Nephron progenitor cell (in vitro differentiated cells): ENCODE measurements around the gene NCAM1.

Experiments
- DNase-seq: peaks from one replicate; pipeline ENCODE4 v3.0.0; 2021
- H3K27ac Mint-ChIP-seq: 2 replicates; pipeline ENCODE4 v1.8.0; 2021; ENCODE audit warnings: mild to moderate bottlenecking, moderate library complexity, mixed read lengths
- H3K27me3 Mint-ChIP-seq: 2 replicates; pipeline ENCODE4 v1.8.0; 2021; ENCODE audit warnings: mild to moderate bottlenecking, low read depth, mixed read lengths; ENCODE audit not compliant: poor library complexity
- H3K36me3 Mint-ChIP-seq: 2 replicates; pipeline ENCODE4 v1.8.0; 2021; ENCODE audit warnings: low read depth, mixed read lengths
- H3K4me1 Mint-ChIP-seq: 2 replicates; pipeline ENCODE4 v1.8.0; 2021; ENCODE audit warnings: mixed read lengths
- H3K4me3 Mint-ChIP-seq: 2 replicates; pipeline ENCODE4 v1.8.0; 2021; ENCODE audit warnings: mild to moderate bottlenecking, moderate library complexity, mixed read lengths
- H3K9me3 Mint-ChIP-seq: 2 replicates; pipeline ENCODE4 v1.8.0; 2021; ENCODE audit warnings: mild to moderate bottlenecking, moderate library complexity, mixed read lengths
- CTCF ChIP-seq: fragments of 200-600 bp; sonication (generic); IDR thresholded peaks from 2 replicates; pipeline ENCODE4 v1.5.0; 2021; ENCODE audit warnings: antibody characterized with exemption

The NCAM1 gene

GRCh38 chr11:113077379-113077778 lies 116.2 kb downstream of the NCAM1 start:
- Mint-ChIP-seq H3K27ac (no peak overlapping the region), H3K4me3 (no peak overlapping the region), H3K27me3 (no peaks in the 10 kb centered on the region), H3K36me3 (peaks cover 43% of the 10 kb centered on the region), H3K4me1 (peaks cover 8% of the 10 kb centered on the region), H3K9me3 (no peaks in the 10 kb centered on the region)
- DNase-seq, result no peak
- no peak for TF ChIP-seq CTCF

- no peak for TF ChIP-seq CTCF
- Mint-ChIP-seq H3K4me3 (no peak overlapping the region), H3K27ac (no peak overlapping the region), H3K36me3 (peaks cover 40% of the 10 kb centered on the region), H3K4me1 (peaks cover 54% of the 10 kb centered on the region), H3K9me3 (no peaks in the 10 kb centered on the region), H3K27me3 (no peaks in the 10 kb centered on the region)
- DNase-seq, result no peak
These were observed 121.2 kb downstream of the NCAM1 start for GRCh38 chr11:113082341-113082955.

- Mint-ChIP-seq H3K4me1 (peaks cover 58% of the 10 kb centered on the region), H3K27ac (no peak overlapping the region), H3K27me3 (no peaks in the 10 kb centered on the region), H3K36me3 (peaks cover 35% of the 10 kb centered on the region), H3K4me3 (no peak overlapping the region), H3K9me3 (no peaks in the 10 kb centered on the region)
- DNase-seq, result no peak
- TF ChIP-seq CTCF, result no peak
These were observed 122.4 kb downstream of the NCAM1 start for GRCh38 chr11:113083571-113083970.

GRCh38 chr11:113084297-113084696 lies 123.1 kb downstream of the NCAM1 start:
- Mint-ChIP-seq H3K9me3 (no peaks in the 10 kb centered on the region), H3K4me3 (no peak overlapping the region), H3K4me1 (peaks cover 58% of the 10 kb centered on the region), H3K27ac (no peak overlapping the region), H3K27me3 (no peaks in the 10 kb centered on the region), H3K36me3 (peaks cover 32% of the 10 kb centered on the region)
- TF ChIP-seq CTCF, result no peak
- DNase-seq, result no peak

GRCh38 chr11:113085446-113085845 lies 124.2 kb downstream of the NCAM1 start:
- TF ChIP-seq CTCF, result no peak
- H3K4me1 Mint-ChIP-seq, result peaks cover 63% of the 10 kb centered on the region
- no peaks in the 10 kb centered on the region for H3K27me3 Mint-ChIP-seq
- no peak for DNase-seq
- peaks cover 24% of the 10 kb centered on the region for H3K36me3 Mint-ChIP-seq
- peak overlapping the region; percentile 28 for H3K27ac Mint-ChIP-seq
- H3K4me3 Mint-ChIP-seq, result peak overlapping the region; percentile 9
- H3K9me3 Mint-ChIP-seq, result no peaks in the 10 kb centered on the region

- peaks cover 5% of the 10 kb centered on the region for H3K36me3 Mint-ChIP-seq
- H3K9me3 Mint-ChIP-seq, result no peaks in the 10 kb centered on the region
- no peaks in the 10 kb centered on the region for H3K27me3 Mint-ChIP-seq
- no peak overlapping the region for H3K27ac Mint-ChIP-seq
- H3K4me3 Mint-ChIP-seq, result no peak overlapping the region
- H3K4me1 Mint-ChIP-seq, result peaks cover 79% of the 10 kb centered on the region
- no peak for DNase-seq
- TF ChIP-seq CTCF, result no peak
These were observed 126.5 kb downstream of the NCAM1 start for GRCh38 chr11:113087706-113088105.
